SK-N-SH treated with all-trans-retinoic acid at 6 μM for 48 hours (cell line): ENCODE measurements around the gene KCTD20.

Source experiments
- ZFP30 ChIP-seq: fragments of 450-650 bp; formaldehyde crosslinking; IDR thresholded peaks from 2 replicates; pipeline ENCODE4 v1.5.0; 2022; ENCODE audit warnings: mild to moderate bottlenecking, moderate library complexity
- ZNF70 ChIP-seq: fragments of 450-650 bp; formaldehyde crosslinking; IDR thresholded peaks from 2 replicates; pipeline ENCODE4 v1.5.0; 2020; ENCODE audit warnings: mild to moderate bottlenecking, moderate library complexity
- TF ChIP-seq, protein P1 (sequence below): fragments of 250-450 bp; sonication (Bioruptor Pico); IDR thresholded peaks from 2 replicates; pipeline ENCODE4 v1.8.0; 2020; ENCODE audit warnings: mild to moderate bottlenecking, moderate library complexity, borderline replicate concordance
- TF ChIP-seq, protein P2 (sequence below): fragments of 250-450 bp; sonication (Bioruptor Pico); IDR thresholded peaks from 2 replicates; pipeline ENCODE4 v1.5.0; 2020; ENCODE audit warnings: mild to moderate bottlenecking, moderate library complexity

DNA sequence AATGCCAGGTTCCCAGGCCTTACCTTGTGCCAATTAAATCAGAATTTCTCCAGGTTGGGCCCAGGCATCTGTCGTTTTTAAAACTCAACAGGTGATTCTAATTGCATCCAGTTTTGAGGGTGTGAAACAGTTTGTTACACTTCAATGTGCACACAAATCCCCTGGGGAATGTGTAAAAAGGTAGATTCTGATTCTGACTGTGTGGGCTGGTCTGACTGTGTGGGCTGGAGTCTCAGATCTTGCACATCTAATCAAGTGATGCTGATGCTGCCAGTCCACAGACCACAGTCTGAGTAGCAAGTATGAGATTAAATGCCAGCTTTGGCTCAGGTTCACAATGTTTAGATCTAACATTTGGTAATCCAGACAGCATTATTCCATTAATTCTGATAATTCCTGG, 42.8 kb upstream of the KCTD20 start:
- TF ChIP-seq ZFP30, result no peak
- no peak for TF ChIP-seq ZNF70 (CRISPR knock-in tag)
- TF ChIP-seq, protein P1, sequence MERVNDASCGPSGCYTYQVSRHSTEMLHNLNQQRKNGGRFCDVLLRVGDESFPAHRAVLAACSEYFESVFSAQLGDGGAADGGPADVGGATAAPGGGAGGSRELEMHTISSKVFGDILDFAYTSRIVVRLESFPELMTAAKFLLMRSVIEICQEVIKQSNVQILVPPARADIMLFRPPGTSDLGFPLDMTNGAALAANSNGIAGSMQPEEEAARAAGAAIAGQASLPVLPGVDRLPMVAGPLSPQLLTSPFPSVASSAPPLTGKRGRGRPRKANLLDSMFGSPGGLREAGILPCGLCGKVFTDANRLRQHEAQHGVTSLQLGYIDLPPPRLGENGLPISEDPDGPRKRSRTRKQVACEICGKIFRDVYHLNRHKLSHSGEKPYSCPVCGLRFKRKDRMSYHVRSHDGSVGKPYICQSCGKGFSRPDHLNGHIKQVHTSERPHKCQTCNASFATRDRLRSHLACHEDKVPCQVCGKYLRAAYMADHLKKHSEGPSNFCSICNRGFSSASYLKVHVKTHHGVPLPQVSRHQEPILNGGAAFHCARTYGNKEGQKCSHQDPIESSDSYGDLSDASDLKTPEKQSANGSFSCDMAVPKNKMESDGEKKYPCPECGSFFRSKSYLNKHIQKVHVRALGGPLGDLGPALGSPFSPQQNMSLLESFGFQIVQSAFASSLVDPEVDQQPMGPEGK, result no peak
- TF ChIP-seq, protein P2, sequence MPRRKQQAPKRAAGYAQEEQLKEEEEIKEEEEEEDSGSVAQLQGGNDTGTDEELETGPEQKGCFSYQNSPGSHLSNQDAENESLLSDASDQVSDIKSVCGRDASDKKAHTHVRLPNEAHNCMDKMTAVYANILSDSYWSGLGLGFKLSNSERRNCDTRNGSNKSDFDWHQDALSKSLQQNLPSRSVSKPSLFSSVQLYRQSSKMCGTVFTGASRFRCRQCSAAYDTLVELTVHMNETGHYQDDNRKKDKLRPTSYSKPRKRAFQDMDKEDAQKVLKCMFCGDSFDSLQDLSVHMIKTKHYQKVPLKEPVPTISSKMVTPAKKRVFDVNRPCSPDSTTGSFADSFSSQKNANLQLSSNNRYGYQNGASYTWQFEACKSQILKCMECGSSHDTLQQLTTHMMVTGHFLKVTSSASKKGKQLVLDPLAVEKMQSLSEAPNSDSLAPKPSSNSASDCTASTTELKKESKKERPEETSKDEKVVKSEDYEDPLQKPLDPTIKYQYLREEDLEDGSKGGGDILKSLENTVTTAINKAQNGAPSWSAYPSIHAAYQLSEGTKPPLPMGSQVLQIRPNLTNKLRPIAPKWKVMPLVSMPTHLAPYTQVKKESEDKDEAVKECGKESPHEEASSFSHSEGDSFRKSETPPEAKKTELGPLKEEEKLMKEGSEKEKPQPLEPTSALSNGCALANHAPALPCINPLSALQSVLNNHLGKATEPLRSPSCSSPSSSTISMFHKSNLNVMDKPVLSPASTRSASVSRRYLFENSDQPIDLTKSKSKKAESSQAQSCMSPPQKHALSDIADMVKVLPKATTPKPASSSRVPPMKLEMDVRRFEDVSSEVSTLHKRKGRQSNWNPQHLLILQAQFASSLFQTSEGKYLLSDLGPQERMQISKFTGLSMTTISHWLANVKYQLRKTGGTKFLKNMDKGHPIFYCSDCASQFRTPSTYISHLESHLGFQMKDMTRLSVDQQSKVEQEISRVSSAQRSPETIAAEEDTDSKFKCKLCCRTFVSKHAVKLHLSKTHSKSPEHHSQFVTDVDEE (CRISPR knock-in tag), result no peak
